A549 treated with GW870086 at 1 μM for 4 hours (cell line): ENCODE results near the gene SPRED1. TPM values are rescaled to one million over a fixed set of nuclear protein-coding genes. Genes with fewer than 3 reads are reported as not detected.

Experiments
- total RNA-seq: library from RNA; stranded (reverse); fragments of 200-300 nt; extraction: Qiagen RNA extraction; gene quantifications from 5 replicates; pipeline ENCODE4 v1.2.3, GENCODE V29; 2022; ENCODE audit warnings: low read depth

Gene SPRED1
- total RNA-seq: 5.7 to 9.6 TPM (median 8.3 TPM) in 5 replicates

GRCh38 chr15:38252481-38253350, at the start of gene SPRED1:
Gene SPRED1 (plus strand): TSS chr15:38252836. CDS start chr15:38253186, 350 bp downstream.

Other genes starting within 250 kb of the SPRED1 start
- gene FAM98B, start 201.3 kb downstream of the SPRED1 start, total RNA-seq: 8.0 to 15.6 TPM (median 11.0 TPM) in 5 replicates